Left kidney (tissue), 8 donors: Measurements from ENCODE around the gene ZNF768. TPM values are rescaled to one million over a fixed set of nuclear protein-coding genes. Genes with fewer than 3 reads are reported as not detected.

ENCODE experiments used
- DNase-seq: peaks from one replicate; pipeline ENCODE4 v3.0.0-alpha.2; 2013
- long read RNA-seq, 8 donors: transcript quantifications; one replicate each; lab custom pipeline, GENCODE V29; 2026
- polyA plus RNA-seq: library from polyadenylated mRNA; unstranded; fragments of 120-200 nt; gene quantifications from one replicate; pipeline ENCODE4 v1.2.1, GENCODE V29; 2013; ENCODE audit not compliant: insufficient read length

Gene ZNF768
- polyA plus RNA-seq: 44.5 TPM
- long read RNA-seq, donor 1, transcript ZNF768-201 (2 exons, 2,315 nt): major isoform, 39 of 40 reads
- long read RNA-seq, donor 1, partial matches to known transcripts: 0 of 40 reads
- long read RNA-seq, donor 1, other reads (novel, unspliced or antisense): 0 of 40 reads
- long read RNA-seq, donor 2, transcript ZNF768-201 (2 exons, 2,315 nt): major isoform, 29 of 32 reads
- long read RNA-seq, donor 2, partial matches to known transcripts: 0 of 32 reads
- long read RNA-seq, donor 2, other reads (novel, unspliced or antisense): 0 of 32 reads
- long read RNA-seq, donor 3, transcript ZNF768-201 (2 exons, 2,315 nt): major isoform, 19 of 19 reads
- long read RNA-seq, donor 3, partial matches to known transcripts: 0 of 19 reads
- long read RNA-seq, donor 3, other reads (novel, unspliced or antisense): 0 of 19 reads
- long read RNA-seq, donor 4, partial matches to known transcripts: 0 of 5 reads
- long read RNA-seq, donor 4, other reads (novel, unspliced or antisense): 0 of 5 reads
- long read RNA-seq, donor 5, transcript ZNF768-201 (2 exons, 2,315 nt): major isoform, 34 of 34 reads
- long read RNA-seq, donor 5, partial matches to known transcripts: 0 of 34 reads
- long read RNA-seq, donor 5, other reads (novel, unspliced or antisense): 0 of 34 reads
- long read RNA-seq, donor 6, transcript ZNF768-201 (2 exons, 2,315 nt): major isoform, 22 of 24 reads
- long read RNA-seq, donor 6, partial matches to known transcripts: 0 of 24 reads
- long read RNA-seq, donor 6, other reads (novel, unspliced or antisense): 0 of 24 reads
- long read RNA-seq, donor 7, transcript ZNF768-201 (2 exons, 2,315 nt): major isoform, 44 of 52 reads
- long read RNA-seq, donor 7, partial matches to known transcripts: 6 of 52 reads
- long read RNA-seq, donor 7, other reads (novel, unspliced or antisense): 0 of 52 reads
- long read RNA-seq, donor 8, transcript ZNF768-201 (2 exons, 2,315 nt): major isoform, 10 of 12 reads
- long read RNA-seq, donor 8, partial matches to known transcripts: 0 of 12 reads
- long read RNA-seq, donor 8, other reads (novel, unspliced or antisense): 0 of 12 reads

- no peak for DNase-seq
Measured at GRCh38 chr16:30526137-30526822, at the start of gene ZNF768. ZNF768 (minus strand) TSS chr16:30526566; CDS start chr16:30526413, 153 bp downstream.

DNA sequence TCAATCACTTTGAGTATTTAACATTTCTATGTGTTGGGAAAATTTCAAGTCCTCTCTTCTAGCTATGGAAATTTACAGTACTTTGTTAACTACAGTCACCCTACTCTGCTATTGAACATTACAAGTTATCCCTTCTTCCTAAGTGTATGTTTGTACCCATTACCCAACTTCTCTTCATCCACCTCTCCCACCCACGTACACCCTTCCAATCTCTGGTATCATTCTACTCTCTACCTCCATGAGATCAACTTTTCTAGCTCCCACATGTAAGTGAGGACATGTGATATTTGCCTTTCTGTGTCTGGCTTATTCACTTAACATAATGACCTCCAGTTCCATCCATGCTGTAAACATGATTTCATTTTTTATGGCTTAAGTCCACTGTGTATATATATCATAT lies 48.3 kb upstream of the ZNF768 start:
- DNase-seq: no peak

DNA sequence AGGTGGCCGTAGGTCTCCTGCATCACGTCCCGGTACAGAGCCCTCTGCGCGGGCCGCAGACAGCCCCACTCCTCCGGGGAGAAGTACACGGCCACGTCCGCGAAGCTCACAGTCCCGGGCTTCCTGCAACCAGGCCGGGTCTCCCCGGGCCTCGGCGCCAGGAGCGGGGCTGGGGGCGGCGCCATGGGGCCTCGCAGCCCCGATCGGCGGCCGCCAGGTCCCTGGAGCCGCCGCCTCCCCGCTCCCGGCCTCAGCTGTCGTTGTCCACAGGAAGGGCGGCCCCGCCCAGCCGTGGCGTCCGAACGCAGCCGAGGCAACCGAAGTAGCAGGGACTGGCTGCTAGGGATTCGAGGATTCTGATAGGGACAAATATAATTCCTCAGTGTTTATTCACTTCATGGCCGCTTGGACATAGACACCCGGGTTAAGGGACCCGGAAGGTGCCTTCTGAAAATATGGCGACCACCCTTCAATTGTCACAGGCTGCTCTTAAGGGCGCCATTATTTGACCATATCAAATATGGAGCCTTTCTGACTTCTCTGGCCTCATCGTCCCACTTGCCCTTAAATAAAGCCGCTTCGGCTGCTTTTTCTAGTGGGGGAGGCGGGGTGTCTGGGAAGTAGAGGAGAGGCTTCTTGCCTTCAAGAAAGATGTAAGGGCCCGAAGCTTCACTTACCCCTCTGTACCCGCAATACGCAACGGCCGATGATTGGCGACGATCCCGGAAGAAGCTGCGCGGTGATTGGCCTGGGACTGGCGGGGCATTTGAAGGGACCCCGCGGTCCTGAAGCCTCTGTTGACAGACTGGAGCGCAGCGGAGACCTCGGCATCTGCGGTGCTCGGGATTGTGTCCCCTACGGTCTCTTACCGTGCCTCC lies 45.3 kb upstream of the ZNF768 start, which contains the start of gene ZNF688:
Gene ZNF688, minus strand, starts transcription at position 270 of the 878 bp plus-strand sequence. Its CDS starts 85 bp downstream, at position 185.
- peak; percentile 98 for DNase-seq

- peak; percentile 44 for DNase-seq
Measured at GRCh38 chr16:30570636-30571444, 44.5 kb upstream of the ZNF768 start.

DNA sequence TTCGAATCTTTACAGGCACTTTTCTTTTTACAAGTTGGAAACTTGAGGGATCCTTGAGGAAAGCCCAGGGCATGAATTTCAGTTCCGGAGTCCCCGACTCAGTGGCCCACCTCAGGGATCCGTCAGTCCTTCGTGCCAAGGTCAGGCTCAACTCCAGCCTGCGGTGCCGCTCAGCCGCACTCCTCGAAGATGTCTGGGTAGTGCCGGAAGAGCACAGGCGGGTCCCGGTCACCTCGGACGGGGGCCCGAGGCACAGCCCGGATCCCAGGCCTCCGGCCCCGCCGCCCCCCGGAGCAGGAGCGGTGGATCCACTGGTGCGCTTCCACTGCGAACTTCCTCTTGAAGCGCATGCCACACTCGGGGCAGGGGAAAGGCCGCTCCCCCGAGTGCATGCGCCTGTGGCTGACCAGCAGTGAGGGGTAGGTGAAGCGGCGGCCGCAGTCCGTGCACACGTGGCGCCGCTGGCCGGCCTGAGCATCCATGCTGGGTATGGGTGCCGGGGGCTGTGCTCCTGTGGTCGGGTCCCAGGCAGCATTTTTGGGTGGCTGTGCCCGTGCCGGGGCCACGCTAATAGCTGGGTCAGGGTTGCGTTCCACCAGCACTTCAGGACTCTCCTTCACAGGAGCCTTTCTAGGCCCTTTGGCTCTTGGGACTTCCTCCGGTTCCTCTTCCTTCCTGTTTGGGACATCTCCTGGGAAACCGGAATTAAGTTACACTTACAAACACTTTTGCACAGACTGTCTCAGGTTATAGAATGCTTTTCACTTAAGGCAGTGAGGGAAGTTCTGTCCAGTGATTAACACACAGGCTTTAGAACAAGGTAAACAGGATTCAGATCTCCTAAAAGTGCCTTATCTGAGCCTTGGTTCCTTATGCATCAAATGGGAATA lies 43.6 kb upstream of the ZNF768 start:
- peak; percentile 45 for DNase-seq

DNA sequence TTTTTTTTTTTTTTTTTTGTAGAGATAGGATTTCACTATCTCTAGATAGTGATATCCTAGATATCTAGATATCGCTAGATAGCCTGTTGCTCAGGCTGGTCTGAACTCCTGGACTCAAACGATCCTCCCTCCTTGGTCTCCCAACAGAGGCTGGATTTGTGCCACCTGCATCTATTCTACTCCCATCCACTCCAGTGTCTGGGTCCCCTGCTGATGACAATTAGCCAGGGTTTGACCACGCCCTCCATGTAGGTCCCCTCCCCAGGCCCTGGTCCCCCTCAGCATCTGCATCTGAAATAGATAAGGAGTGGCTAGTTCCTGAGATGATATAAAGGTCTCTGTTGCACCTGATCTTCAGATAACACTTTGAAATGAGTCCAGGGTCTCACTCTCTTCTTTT lies 42.9 kb upstream of the ZNF768 start:
- DNase-seq: no peak

DNA sequence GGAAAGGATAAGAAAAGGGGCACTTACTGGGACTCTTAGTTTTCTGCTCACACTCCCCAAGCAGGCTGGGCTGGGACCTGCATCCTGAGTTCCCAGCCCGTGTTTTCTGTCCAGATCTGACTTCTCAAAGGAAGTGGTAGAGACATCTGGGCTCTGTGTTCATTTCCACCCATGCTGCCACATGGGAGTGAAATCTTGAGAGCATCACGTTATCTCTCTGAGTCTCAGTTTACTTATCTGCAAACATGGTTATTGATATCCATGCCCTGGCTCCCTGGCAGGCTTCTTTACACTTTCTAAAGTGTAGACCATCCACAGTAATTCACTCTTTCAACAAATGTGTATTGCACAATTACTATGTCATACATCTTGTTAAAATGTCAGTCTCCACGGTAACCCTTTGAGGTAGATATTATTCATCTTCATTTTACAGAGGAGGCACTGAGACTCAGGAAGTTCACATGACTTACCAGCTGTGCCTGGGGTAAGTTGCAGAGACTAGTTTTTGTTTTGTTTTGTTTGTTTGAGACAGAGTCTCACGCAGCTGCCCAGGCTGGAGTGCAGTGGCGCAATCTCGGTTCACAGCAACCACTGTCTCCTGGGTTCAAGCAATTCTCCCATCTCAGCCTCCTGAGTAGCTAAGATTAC lies 41.7 kb upstream of the ZNF768 start:
- DNase-seq: no peak

DNA sequence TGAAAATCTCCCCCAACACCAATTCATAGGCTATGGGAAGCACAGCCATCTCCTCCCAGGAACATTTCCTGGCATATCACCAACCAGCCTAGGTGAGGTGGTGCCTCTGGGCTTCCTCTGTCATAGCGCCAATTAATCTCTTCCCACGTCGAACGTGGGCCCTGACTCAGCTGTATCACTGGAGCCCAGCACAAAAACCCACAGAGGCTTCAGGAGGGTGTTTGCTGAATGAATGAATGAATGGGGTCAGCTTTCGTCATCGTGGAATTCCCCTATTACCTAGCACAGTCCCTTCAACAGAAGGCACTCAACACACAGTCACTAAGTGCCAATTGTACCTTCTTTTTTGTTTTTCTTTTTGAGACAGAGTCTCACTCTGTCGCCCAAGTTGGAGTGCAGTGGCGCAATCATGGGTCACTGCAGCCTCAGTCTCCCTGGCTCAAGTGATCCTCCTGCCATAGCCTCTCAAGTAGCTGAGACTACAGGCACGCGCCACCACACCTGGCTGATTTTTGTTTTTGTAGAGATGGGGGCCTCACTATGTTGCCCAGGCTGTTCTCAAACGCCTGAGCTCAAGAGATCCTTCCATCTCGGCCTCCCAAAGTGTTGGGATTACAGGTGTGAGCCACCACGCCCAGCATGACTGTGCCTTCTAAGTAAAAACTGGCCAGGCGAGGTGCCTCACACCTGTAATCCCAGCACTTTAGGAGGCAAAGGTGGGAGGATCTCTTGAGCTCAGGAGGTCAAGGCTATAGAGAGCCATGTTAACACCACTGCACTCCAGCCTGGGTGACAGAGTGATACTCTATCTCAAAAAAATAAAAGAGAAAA lies 41.0 kb upstream of the ZNF768 start:
- DNase-seq: no peak

DNA sequence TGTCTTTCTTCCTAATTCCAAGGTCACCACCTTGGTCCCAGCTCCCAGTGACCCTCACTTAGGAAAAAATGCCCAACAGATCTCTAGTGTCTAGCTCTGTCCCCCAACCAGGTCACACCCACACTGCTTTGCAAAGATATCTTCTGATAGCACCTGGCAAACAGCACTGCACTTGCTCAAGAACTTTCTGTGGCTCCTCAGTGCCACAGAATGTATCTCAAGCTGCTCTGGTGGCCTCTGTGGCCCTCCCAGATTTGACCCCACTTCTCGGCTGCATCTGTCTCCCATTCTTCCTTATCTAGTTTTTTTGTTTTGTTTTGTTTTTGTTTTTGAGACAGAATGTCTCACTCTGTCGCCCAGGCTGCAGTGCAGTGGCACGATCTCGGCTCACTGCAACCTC lies 40.2 kb upstream of the ZNF768 start:
- no peak for DNase-seq

DNA sequence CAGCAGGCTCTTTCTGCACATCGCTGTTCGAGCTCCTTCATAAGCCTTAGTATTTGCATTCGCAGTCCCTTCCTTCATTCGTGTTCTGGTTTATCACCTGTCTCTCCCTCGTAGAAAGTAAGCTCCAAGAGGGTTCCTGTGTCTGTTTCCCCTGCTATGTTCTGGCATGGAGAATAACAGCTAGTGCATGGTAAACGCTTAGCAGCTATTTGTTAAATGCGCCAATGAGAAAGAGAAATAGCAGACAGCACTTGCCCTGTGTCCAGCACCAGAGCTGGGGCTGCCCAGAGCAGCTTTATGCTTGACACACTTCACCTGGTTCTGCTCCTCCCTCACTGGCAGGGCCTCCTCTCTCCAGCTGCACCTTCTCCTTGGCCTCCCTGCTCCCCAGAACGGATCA lies 39.6 kb upstream of the ZNF768 start:
- DNase-seq: no peak

DNA sequence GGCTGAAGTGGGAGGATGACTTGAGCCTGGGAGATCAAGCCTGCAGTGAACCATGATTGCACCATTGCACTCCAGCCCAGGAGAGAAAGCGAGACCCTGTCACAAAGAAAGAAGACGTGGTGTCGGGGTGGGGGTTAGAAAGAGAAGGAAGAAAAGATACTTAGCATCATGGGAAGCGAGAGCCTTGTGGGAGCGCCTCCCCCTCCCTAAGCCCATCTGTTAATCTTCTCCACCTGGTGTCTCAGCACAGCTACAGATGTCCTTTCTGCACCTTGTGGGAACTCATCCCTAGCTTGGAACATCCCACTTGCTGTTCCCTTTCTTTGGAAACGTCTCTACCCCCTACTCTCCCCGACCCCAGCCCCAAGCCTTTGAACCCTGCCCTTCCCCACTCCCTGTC lies 39.2 kb upstream of the ZNF768 start:
- no peak for DNase-seq

DNA sequence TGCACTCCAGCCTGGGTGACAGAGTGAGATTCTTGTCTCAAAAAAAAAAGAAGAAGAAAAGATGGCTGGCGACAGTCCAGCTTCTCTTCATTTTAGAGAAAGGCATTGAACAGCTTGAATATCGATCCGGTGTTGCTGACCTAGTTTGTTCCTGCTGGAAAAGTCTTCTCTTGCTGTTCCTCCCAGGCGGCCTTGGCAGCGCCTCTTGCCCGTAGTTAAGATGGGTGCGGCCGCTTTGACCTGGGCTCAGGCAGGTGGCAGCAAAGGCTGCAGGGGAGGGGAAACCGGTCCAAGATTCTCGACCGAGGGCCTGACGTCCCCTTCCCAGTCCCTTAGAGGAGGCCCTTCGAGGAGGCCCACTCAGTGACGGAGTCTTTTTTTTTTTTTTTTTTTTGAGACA lies 35.7 kb upstream of the ZNF768 start:
- DNase-seq: no peak

DNA sequence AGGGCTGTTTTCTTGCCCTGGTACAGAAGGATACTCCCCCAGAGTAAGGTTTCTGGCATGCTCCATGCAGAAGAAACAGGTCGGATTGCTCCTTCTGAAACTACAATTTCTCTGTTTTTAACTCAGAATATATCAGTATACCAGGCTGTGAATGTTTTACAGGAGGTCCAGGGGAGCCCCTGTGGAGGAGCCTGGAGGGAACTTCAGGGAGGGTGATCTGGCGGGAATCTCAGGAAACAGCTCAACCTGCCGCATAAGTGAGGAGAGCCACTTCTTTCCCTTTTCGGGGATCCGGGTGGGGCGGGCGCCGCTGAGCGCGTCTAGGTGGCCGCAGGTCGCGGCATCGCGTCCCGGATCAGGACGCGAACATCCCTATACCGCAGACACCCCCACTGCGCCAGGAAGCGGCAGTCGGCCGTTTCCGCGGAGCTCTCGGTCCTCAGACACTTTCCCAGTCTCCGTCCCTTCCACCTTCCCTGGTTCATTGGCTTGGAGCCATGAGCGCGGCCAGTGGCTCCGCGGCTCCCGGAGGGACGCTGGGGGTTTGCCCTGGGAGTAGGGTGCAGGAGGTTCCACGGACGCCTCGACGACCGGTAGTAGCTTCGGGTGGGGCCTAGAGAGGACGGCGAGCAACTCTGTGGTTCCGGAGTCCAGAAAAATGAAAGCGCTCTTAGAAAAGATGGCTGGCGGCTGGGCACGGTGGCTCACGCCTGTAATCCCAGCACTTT lies 34.9 kb upstream of the ZNF768 start:
- DNase-seq: no peak

DNA sequence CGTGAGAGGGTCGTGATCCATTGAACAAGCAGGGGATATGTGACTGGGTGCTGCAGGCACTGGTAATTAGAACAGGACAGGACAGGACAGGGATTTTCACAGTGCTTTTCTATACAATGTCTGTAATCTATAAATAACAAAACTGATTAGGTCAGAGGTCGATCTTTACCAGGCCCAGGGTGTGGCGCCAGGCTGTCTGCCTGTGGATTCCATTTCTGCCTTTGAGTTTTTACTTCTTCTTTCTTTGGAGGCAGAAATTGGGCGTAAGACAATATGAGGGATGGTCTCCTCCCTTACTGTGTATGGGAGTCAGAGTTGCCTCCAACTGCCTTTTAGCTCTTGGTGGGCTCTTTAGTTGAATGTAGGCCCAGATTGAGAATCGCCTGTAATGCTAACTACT lies 33.3 kb upstream of the ZNF768 start:
- DNase-seq: no peak

GRCh38 chr16:30558789-30559377 lies 32.5 kb upstream of the ZNF768 start:
- no peak for DNase-seq
